Ovary (tissue), 3 donors: ENCODE data around the gene FGGY.

Experiments
- EP300 ChIP-seq: sonication (generic); formaldehyde crosslinking; IDR thresholded peaks from one replicate; pipeline ENCODE4 v1.6.1; 2017; ENCODE audit warnings: antibody characterized with exemption
- POLR2A ChIP-seq: fragments of 450-650 bp; IDR thresholded peaks from one replicate; pipeline ENCODE4 v1.6.1; 2017; ENCODE audit warnings: antibody characterized with exemption, mild to moderate bottlenecking, moderate library complexity
- TF ChIP-seq, protein P1 (sequence below), 3 donors: fragments of 450-650 bp in 2 of 3; fragments of 200-600 bp in 1 of 3; IDR thresholded peaks; one replicate each; pipeline versions ENCODE4 v1.5.1 to v1.8.0; 2016 to 2022; ENCODE audit warnings: antibody characterized with exemption in 3 of 3, mild to moderate bottlenecking in 1 of 3
- donor health status: DM: no; HTN: no; CAD: no.

DNA sequence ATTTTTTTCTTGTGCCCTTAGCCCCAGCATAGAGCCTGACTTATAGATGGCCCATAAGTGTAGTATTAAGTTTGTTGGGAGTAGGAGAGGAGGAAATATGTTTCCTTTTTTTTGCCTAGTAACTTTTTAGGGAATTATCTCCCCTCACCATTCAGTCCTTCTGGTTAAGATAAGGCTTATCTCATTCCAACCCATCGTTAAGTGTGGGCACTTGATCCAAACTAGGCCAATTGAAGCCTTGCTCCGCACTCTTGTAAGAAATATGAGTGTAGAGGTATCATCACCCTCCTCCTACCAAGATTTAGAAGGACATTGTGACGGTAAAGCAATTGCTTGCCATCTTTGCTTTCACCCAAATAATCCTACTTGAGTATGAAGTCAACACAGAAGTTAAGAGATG lies 8.8 kb upstream of the FGGY start:
- TF ChIP-seq, protein P1, sequence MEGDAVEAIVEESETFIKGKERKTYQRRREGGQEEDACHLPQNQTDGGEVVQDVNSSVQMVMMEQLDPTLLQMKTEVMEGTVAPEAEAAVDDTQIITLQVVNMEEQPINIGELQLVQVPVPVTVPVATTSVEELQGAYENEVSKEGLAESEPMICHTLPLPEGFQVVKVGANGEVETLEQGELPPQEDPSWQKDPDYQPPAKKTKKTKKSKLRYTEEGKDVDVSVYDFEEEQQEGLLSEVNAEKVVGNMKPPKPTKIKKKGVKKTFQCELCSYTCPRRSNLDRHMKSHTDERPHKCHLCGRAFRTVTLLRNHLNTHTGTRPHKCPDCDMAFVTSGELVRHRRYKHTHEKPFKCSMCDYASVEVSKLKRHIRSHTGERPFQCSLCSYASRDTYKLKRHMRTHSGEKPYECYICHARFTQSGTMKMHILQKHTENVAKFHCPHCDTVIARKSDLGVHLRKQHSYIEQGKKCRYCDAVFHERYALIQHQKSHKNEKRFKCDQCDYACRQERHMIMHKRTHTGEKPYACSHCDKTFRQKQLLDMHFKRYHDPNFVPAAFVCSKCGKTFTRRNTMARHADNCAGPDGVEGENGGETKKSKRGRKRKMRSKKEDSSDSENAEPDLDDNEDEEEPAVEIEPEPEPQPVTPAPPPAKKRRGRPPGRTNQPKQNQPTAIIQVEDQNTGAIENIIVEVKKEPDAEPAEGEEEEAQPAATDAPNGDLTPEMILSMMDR (IDR thresholded peaks at IDR 0.05): no peak
- TF ChIP-seq POLR2A: no peak
- no peak for TF ChIP-seq EP300
